Measurements from ENCODE around the gene RAI1.

Gene RAI1

DNA sequence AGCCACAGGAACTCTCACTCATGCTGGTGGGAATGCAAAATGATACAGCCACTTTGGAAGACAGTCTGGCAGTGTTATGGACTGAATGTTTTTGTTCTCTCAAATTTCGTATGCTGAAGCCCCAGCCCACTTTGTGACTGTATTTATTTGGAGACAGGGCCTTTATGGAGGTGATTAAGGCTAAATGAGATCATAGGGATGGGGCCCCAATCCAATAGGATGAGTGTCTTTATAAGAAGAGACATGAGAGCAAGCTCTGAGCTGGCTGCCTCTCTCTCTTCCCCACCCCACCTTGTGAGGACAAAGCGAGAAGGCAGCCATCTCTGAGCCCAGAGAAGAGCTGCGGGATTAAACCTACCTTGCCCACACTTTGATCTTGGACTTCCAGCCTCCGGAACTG is 21.9 kb upstream of the RAI1 start:
- no peak for TF ChIP-seq CTCF (IDR thresholded peaks at IDR 0.05; ENCODE audit: control extremely low read depth, extremely low read depth, low read depth, missing control alignments)
- no peak for DNase-seq (ENCODE audit: extremely low spot score)

DNA sequence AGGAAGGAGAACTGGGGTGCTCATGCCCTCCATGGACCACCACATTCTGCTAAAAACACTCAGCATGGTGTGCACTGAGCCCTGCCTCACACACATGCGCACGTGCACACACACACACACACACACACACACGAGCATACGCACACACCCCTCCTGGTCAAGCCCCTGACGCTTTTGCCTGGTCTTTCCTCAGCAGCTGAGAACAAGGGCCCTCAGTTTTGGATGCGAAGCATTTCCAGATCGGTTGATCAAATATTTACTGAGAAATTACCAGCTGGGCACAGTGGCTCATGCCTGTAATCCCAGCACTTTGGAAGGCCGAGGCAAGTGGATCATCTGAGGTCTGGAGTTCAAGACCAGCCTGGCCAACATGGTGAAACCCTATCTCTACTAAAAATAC is 20.1 kb upstream of the RAI1 start:
- TF ChIP-seq CTCF (IDR thresholded peaks at IDR 0.05; ENCODE audit: control extremely low read depth, extremely low read depth, low read depth, missing control alignments) = no peak
- CTCF ChIA-PET = interaction anchor here (2.0 to 6.9 kb wide), 3 partner anchors 18 to 21 kb away, joined by 5 to 57 read pairs (median 21); partner anchors contain the start of gene RAI1
- no peak for DNase-seq (ENCODE audit: extremely low spot score)
- POLR2A ChIA-PET = no interaction called here

More for the DNA sequence above, 21.9 kb upstream of the RAI1 start:
- ChIA-PET CTCF (interaction anchor here (1.4 to 3.3 kb wide), 2 partner anchors 13 to 18 kb away, joined by 3 to 21 read pairs; no protein-coding TSS in a partner anchor), POLR2A (no interaction called here)

DNA sequence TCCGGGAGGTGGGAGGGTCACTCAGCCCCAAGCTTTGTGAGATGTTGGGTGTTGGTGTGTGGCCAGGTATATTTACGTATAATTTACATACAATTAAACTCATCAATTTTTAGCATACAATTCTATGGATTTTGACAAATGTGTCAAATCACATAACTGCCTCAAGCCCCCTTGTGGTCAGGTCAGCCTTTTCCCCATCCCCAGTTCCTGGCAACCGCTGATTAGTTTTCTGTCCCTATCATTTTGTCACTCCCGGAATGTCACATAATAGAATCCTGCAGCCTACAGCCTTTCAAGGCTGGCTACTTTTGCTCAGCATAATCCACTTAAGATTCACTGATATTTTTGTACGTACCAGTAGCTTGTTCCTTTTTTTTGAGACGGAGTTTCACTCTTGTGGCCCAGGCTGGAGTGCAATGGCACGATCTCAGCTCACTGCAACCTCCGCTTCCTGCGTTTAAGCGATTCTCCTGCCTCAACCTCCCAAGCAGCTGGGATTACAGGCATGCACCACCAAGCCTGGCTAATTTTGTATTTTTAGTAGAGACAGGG is 19.3 kb upstream of the RAI1 start:
- no peak for TF ChIP-seq CTCF (IDR thresholded peaks at IDR 0.05; ENCODE audit: control extremely low read depth, extremely low read depth, low read depth, missing control alignments)
- POLR2A ChIA-PET = no interaction called here
- no peak for DNase-seq (ENCODE audit: extremely low spot score)
- CTCF ChIA-PET = interaction anchor here (1.4 to 6.9 kb wide), 4 partner anchors 8 to 20 kb away, joined by 3 to 57 read pairs (median 13); partner anchors contain the start of gene RAI1

- CTCF ChIA-PET = interaction anchor here (1.3 to 6.9 kb wide), 6 partner anchors 10 to 50 kb away, joined by 4 to 57 read pairs (median 8); partner anchors contain the start of gene RAI1
- POLR2A ChIA-PET = interaction anchor here (0.5 kb wide), 1 partner anchor 167 kb away, joined by 3 read pairs; the partner anchor contains the start of gene RASD1
- peak; percentile 91 for DNase-seq (ENCODE audit: extremely low spot score)
- no peak for TF ChIP-seq CTCF (IDR thresholded peaks at IDR 0.05; ENCODE audit: control extremely low read depth, extremely low read depth, low read depth, missing control alignments)
Observed at GRCh38 chr17:17663160-17664063, 17.8 kb upstream of the RAI1 start.

GRCh38 chr17:17664064-17664452 is 17.2 kb upstream of the RAI1 start:
- TF ChIP-seq CTCF (IDR thresholded peaks at IDR 0.05; ENCODE audit: control extremely low read depth, extremely low read depth, low read depth, missing control alignments) = no peak
- POLR2A ChIA-PET = no interaction called here
- no peak for DNase-seq (ENCODE audit: extremely low spot score)
- CTCF ChIA-PET = interaction anchor here (1.3 to 6.9 kb wide), 6 partner anchors 10 to 50 kb away, joined by 4 to 57 read pairs (median 8); partner anchors contain the start of gene RAI1

- ChIA-PET CTCF (interaction anchor here (0.8 to 6.9 kb wide), 7 partner anchors 9 to 195 kb away, joined by 3 to 57 read pairs (median 10); partner anchors contain the start of gene RAI1), POLR2A (no interaction called here)
- DNase-seq (ENCODE audit: extremely low spot score) = no peak
- no peak for TF ChIP-seq CTCF (IDR thresholded peaks at IDR 0.05; ENCODE audit: control extremely low read depth, extremely low read depth, low read depth, missing control alignments)
Observed at GRCh38 chr17:17665255-17665654, 16.0 kb upstream of the RAI1 start.

All from GM10248 (cell line).